NOMO-1 treated with dmso at 0.1 percent for 144 hours (cell line): ENCODE measurements around the gene AKAP8.
"Not testable (repeated sequence)": the region's sequence is repeated elsewhere in the genome, so short reads cannot be mapped to it uniquely, and the experiment has no call there.

Experiments
- DNase-seq: peaks from one replicate; lab custom pipeline; 2025; ENCODE audit not compliant: unreplicated experiment; lab: John Stamatoyannopoulos, UW

The AKAP8 gene

DNA sequence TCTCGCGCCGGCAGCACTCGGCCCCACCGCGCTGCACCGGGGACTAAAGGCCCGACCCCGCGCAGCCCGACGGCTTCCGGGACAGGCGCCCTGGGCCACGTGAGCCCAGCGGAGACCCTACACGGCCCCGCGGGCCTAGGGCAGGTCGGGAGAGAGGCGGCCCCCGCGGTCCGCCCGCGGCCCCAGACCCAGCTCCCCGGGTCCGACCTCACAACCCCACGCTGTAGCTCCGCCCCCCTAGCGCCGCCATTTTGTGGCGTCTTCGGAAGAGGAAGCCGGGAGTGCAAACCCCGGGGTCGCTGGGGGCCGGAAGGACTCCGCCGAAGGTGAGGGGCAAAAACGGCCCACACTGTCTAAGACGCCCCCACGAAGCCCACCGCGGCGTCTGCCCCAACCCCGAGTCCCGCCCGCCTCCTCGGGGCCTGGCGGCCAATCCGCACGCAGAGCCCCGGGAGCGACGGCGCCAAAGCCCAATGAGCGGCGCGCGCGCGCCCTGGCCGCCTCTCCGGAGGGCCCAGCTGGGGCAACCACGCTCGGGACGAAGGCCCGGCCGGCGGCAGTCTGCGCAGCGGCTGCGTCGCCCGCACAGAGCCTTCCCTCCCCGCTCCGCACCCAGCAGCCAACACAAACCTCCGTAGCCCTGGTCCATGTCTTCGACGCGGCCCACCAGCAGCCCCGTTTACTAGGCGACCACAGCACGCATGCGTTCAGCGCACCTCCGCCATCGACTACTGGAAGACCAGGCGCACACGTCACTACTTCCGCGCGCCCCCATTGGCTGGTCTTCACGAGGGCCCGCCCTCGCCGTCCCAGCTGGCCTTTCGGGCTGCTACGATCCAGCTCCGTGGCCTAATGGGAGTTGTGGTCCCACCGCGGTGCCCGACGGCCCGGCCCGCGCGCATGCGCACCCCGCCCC is at the start of gene AKAP8:
Gene AKAP8, minus strand, starts transcription at position 705 of the 916 bp plus-strand sequence. Its CDS starts 56 bp downstream, at position 649.
- DNase-seq = peak; percentile 94

GRCh38 chr19:15427991-15428471 is 48.4 kb upstream of the AKAP8 start:
- no peak for DNase-seq

GRCh38 chr19:15427350-15427700 is 47.7 kb upstream of the AKAP8 start:
- DNase-seq = no peak

DNA sequence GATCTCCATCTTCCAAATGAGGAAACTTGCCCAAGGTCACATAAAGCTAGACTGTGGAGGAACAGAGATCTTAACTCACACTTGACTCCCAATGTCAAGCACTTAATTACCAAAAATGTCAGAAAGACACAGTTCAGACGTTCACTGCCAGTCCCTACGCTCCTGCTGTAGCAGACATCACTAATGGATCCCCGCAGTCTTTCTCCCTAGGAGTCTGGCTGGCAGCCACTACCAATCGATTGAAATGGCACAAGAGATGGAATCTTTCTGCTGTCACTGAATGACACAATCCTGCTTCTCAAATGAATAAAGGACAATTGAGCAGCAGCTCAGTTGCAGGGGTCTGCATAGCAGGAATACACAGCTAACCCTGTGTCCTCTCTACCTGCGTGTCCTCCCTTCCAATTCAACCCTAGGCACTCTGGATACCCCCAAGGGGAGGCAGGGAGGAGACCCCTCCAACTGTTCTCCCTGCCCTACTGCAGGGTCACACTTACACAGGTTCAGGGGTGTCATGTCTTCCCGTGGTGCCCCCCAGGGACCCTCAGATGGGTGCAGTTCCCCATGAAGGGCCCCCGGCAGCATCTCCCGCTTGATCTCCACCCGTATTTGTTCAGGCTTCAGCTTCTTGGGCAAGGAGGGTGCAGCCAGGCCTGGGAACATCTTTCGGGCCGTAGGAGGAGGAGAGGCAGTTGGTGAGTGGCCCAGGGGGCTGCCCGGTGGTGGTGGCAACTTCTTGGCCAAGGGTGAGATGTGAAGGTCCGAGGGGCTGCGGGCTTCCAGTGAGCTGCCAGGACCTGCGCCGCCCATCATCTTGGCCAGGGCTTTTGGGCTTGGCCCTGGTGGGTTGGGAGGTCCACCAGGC is 47.1 kb upstream of the AKAP8 start:
- no peak for DNase-seq

DNA sequence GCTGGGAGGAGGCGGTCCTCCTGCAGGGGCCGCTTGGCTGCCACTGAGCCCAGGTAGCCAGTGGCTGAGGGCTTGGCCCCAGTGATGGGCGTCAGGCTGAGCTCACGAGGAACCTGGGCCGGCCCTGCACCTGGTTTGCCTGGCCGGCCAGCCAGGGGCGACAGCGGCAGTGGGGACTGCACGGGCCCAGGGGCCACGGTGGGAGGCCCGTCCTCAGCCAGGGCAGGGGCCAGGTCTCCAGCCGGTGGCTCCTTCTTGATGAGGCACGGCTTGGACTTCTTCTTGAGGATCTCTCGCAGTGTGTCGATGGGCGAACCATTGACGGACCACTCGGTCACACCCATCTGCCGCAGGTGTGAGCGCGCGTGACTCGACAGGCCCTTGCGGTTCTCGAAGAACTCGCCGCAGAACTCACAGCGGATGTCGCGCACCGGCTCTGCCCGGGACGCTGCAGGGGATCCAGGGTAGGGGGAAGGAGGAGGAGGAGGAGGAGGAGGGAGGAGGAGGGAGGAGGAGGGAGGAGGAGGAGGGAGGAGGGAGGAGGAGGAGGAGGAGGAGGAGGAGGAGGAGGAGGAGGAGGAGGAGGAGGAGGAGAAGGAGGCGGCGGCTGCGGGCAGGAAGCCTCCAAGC is 45.8 kb upstream of the AKAP8 start:
- DNase-seq = no peak

GRCh38 chr19:15424692-15425272 is 45.2 kb upstream of the AKAP8 start:
- DNase-seq = no peak

DNA sequence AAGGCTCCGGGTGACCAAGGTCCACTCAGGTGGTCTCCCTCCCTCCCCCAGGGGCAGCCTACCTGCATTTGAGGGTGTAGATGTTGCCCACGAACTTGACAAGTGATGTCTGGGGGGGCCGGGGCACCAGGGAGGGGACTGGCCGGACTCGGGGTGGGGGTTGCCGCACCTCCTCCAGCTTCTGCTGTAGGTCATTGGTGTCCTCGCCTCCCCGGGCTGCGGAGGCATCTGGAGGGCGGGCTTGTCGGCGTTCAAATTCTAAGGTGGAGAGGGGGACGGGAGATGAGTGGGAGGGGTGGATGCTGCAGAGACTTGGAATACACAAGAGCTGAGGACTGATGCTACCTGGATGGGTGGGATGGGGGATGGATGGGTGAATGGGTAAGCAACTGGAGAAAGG is 44.5 kb upstream of the AKAP8 start:
- DNase-seq = no peak

- DNase-seq = no peak
Observed at GRCh38 chr19:15423130-15423529, 43.5 kb upstream of the AKAP8 start.

- DNase-seq = no peak
Observed at GRCh38 chr19:15422296-15423075, 42.9 kb upstream of the AKAP8 start.

- DNase-seq = no peak
Observed at GRCh38 chr19:15421721-15422260, 42.2 kb upstream of the AKAP8 start.

GRCh38 chr19:15421136-15421695 is 41.6 kb upstream of the AKAP8 start:
- DNase-seq = no peak

GRCh38 chr19:15419413-15420025 is 39.9 kb upstream of the AKAP8 start:
- DNase-seq = no peak

DNA sequence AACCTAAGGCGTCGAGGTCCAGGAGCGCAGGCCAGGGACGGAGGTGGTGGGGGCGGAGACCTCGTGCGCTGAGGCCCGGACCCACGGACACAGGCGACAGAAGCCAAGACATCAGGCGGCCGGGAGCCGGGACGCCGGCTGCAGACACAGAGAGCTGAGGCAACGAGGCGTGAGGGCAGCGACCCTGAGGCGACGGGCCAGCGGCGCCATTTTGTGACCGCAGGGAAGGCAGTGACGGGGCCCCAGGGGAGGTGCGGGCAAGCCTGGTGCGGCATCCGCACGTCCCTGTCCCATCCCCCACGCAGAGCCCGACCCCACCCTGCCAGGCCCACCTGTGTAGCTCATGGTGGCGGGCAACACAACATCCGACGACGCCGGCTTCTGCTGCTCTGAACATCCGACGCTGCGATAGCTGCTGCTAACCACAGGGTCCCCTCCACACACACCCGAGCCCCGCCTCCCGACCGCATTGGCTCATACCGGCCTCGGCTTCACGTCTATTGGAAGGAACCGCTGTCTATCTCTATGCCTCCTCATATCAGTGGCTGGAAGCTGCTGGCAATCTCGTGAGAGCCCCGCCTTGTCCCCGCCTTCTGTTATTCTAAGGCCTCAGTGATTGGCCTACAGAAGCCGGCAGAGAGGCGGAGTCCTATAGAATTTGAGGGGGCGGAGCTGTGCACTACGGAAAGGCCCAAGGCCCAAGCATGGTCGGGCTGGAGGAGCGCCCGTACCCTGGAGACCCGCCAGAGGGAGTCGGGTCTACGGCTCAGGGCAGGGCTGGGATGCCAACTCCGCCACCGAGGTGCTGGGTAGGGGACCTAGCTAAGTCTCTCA is 39.2 kb upstream of the AKAP8 start, which contains the start of gene AKAP8L:
Gene AKAP8L, minus strand, starts transcription at position 410 of the 834 bp plus-strand sequence. Its CDS starts 65 bp downstream, at position 345.
- peak; percentile 100 for DNase-seq

DNA sequence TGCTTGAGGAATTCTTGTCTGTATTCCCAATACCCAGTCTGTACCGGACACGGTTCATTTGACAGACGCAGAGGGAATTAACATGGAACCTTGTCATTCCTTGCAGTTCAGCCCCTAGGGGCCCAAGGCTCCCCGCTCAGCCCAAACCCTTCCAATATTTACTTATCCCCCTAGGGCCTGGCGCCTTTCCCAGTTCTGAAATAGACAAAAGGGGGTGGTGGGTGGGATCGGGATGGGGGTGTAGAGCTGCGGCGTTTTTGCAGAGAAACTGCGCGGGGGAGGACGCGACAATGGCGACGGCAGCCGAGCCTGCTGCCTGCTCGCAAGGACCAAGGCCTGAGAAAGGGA is 38.6 kb upstream of the AKAP8 start:
- DNase-seq = no peak

GRCh38 chr19:15417699-15418098 is 38.1 kb upstream of the AKAP8 start:
- DNase-seq = no peak

- DNase-seq = no peak
Observed at GRCh38 chr19:15412832-15413231, 33.2 kb upstream of the AKAP8 start.

- not testable (repeated sequence) for DNase-seq
Observed at GRCh38 chr19:15411351-15411750, 31.8 kb upstream of the AKAP8 start.

- no peak for DNase-seq
Observed at GRCh38 chr19:15404780-15405211, 25.2 kb upstream of the AKAP8 start.
